Endodermal cell (in vitro differentiated cells): ENCODE results near the gene KCNQ5. TPM values are rescaled to one million over a fixed set of nuclear protein-coding genes. Genes with fewer than 3 reads are reported as not detected.

ENCODE experiments used
- DNase-seq: peaks from one replicate; pipeline ENCODE4 v3.0.0-alpha.2; 2017
- H3K27ac ChIP-seq: 2 replicates; pipeline ENCODE4 v1.5.1; 2013; ENCODE audit warnings: mild to moderate bottlenecking, low read depth, low read length, moderate library complexity
- H3K27me3 ChIP-seq: 2 replicates; pipeline ENCODE4 v1.6.1; 2013; ENCODE audit warnings: mild to moderate bottlenecking, low read length, moderate library complexity; ENCODE audit not compliant: insufficient read depth, control insufficient read depth, poor library complexity, severe bottlenecking
- H3K36me3 ChIP-seq: 2 replicates; pipeline ENCODE4 v1.7.0; 2013; ENCODE audit warnings: mild to moderate bottlenecking, low read length, moderate library complexity; ENCODE audit not compliant: control insufficient read depth, insufficient read depth
- H3K4me1 ChIP-seq: one replicate; pipeline ENCODE4 v1.7.0; 2013; ENCODE audit warnings: low read length; ENCODE audit not compliant: control insufficient read depth, insufficient read depth
- H3K4me3 ChIP-seq: 2 replicates; pipeline ENCODE4 v1.5.1; 2013; ENCODE audit warnings: mild to moderate bottlenecking, low read length, moderate library complexity
- H3K9ac ChIP-seq: 2 replicates; pipeline ENCODE4 v1.6.1; 2013; ENCODE audit warnings: mild to moderate bottlenecking, low read length, moderate library complexity; ENCODE audit not compliant: poor library complexity, severe bottlenecking; ENCODE audit errors: extremely low read depth
- H3K9me3 ChIP-seq: 2 replicates; pipeline ENCODE4 v1.6.1; 2013; ENCODE audit warnings: mild to moderate bottlenecking, low read length, moderate library complexity; ENCODE audit not compliant: control insufficient read depth
- H3K27ac Mint-ChIP-seq: 2 replicates; pipeline ENCODE4 v1.8.0; 2020; ENCODE audit warnings: mixed read lengths
- H3K27me3 Mint-ChIP-seq: 2 replicates; pipeline ENCODE4 v1.8.0; 2021; ENCODE audit warnings: mild to moderate bottlenecking, mixed read lengths; ENCODE audit not compliant: insufficient read depth
- H3K36me3 Mint-ChIP-seq: 2 replicates; pipeline ENCODE4 v1.8.0; 2020; ENCODE audit warnings: low read depth, mixed read lengths
- H3K4me1 Mint-ChIP-seq: 2 replicates; pipeline ENCODE4 v1.8.0; 2020; ENCODE audit warnings: mixed read lengths
- H3K4me3 Mint-ChIP-seq: 2 replicates; pipeline ENCODE4 v1.8.0; 2020; ENCODE audit warnings: mild to moderate bottlenecking, moderate library complexity, mixed read lengths
- H3K9me3 Mint-ChIP-seq: 2 replicates; pipeline ENCODE4 v1.8.0; 2020; ENCODE audit warnings: mild to moderate bottlenecking, mixed read lengths
- CTCF ChIP-seq: fragments of 200-600 bp; sonication (generic); conservative IDR thresholded peaks from 2 replicates; pipeline ENCODE4 v1.5.0; 2021; ENCODE audit warnings: antibody characterized with exemption, mild to moderate bottlenecking
- WGBS, 2 experiments: methylation state at CpG; one replicate each; pipeline versions ENCODE4 v1.1.5 to v1.1.7; 2013; ENCODE audit warnings: missing lambda C conversion rate in 2 of 2, mixed read lengths in 1 of 2; ENCODE audit not compliant: insufficient coverage in 1 of 2, insufficient read length in 1 of 2; 5-methylcytosine and 5-hydroxymethylcytosine counted together
- total RNA-seq, 2 donors: library from RNA; stranded (reverse); fragmentation: NEBNext Ultra II Directional in 1 of 2; extraction: Animal tissue kit (Norgen Biotek cat#: 25700) in 1 of 2; gene quantifications; 2 replicates in 1 of 2; 3 replicates in 1 of 2; pipeline ENCODE4 v1.2.1, GENCODE V29; 2021

Gene KCNQ5
- total RNA-seq, 2 donors from 2014 or later = 2.4 to 8.3 TPM

GRCh38 chr6:72972579-72972978 lies 350.7 kb downstream of the KCNQ5 start:
- H3K27ac Mint-ChIP-seq = no peak overlapping the region
- H3K4me3 Mint-ChIP-seq = no peak overlapping the region
- Histone ChIP-seq H3K4me1 (no peaks in the 10 kb centered on the region), H3K36me3 (no peaks in the 10 kb centered on the region), H3K27ac (no peak overlapping the region), H3K9ac (no peak overlapping the region), H3K27me3 (no peaks in the 10 kb centered on the region), H3K9me3 (no peaks in the 10 kb centered on the region), H3K4me3 (no peak overlapping the region)
- no peaks in the 10 kb centered on the region for H3K27me3 Mint-ChIP-seq
- TF ChIP-seq CTCF = no peak
- H3K36me3 Mint-ChIP-seq = no peaks in the 10 kb centered on the region
- DNase-seq = no peak
- H3K4me1 Mint-ChIP-seq = no peaks in the 10 kb centered on the region
- no peaks in the 10 kb centered on the region for H3K9me3 Mint-ChIP-seq

GRCh38 chr6:72974276-72974675 lies 352.4 kb downstream of the KCNQ5 start:
- no peak overlapping the region for H3K27ac ChIP-seq
- H3K27me3 ChIP-seq = no peaks in the 10 kb centered on the region
- Mint-ChIP-seq H3K9me3 (peaks cover 7% of the 10 kb centered on the region), H3K27me3 (no peaks in the 10 kb centered on the region), H3K4me3 (no peak overlapping the region), H3K36me3 (no peaks in the 10 kb centered on the region), H3K4me1 (no peaks in the 10 kb centered on the region), H3K27ac (no peak overlapping the region)
- H3K9me3 ChIP-seq = no peaks in the 10 kb centered on the region
- no peak overlapping the region for H3K4me3 ChIP-seq
- TF ChIP-seq CTCF = no peak
- no peaks in the 10 kb centered on the region for H3K36me3 ChIP-seq
- no peak overlapping the region for H3K9ac ChIP-seq
- 89 to 96% methylated on average over 2 of the region's 2 CpGs for WGBS, 2 experiments
- no peak for DNase-seq
- no peaks in the 10 kb centered on the region for H3K4me1 ChIP-seq

- peaks cover 16% of the 10 kb centered on the region for H3K9me3 Mint-ChIP-seq
- no peaks in the 10 kb centered on the region for H3K4me1 Mint-ChIP-seq
- DNase-seq = no peak
- H3K4me1 ChIP-seq = no peaks in the 10 kb centered on the region
- H3K27ac Mint-ChIP-seq = no peak overlapping the region
- no peak overlapping the region for H3K4me3 Mint-ChIP-seq
- H3K27ac ChIP-seq = no peak overlapping the region
- no peaks in the 10 kb centered on the region for H3K27me3 Mint-ChIP-seq
- H3K27me3 ChIP-seq = no peaks in the 10 kb centered on the region
- H3K9me3 ChIP-seq = no peaks in the 10 kb centered on the region
- no peak for TF ChIP-seq CTCF
- no peaks in the 10 kb centered on the region for H3K36me3 Mint-ChIP-seq
- no peak overlapping the region for H3K4me3 ChIP-seq
- no peaks in the 10 kb centered on the region for H3K36me3 ChIP-seq
- 89 to 100% methylated on average over 1 of the region's 1 CpG for WGBS, 2 experiments
- H3K9ac ChIP-seq = no peak overlapping the region
Measured at GRCh38 chr6:72975352-72975752, 353.5 kb downstream of the KCNQ5 start.
